Ishikawa (cell line): ENCODE measurements around the gene CAPZB.

ENCODE experiments used
- CREB1 ChIP-seq: IDR thresholded peaks from 2 replicates; pipeline ENCODE4 v1.6.1; 2012; ENCODE audit warnings: low read depth
- TAF1 ChIP-seq: IDR thresholded peaks from 2 replicates; pipeline ENCODE4 v1.6.1; 2012; ENCODE audit warnings: low read depth, mild to moderate bottlenecking
- TCF12 ChIP-seq: IDR thresholded peaks from 2 replicates; pipeline ENCODE4 v1.6.1; 2012; ENCODE audit warnings: low read depth

DNA sequence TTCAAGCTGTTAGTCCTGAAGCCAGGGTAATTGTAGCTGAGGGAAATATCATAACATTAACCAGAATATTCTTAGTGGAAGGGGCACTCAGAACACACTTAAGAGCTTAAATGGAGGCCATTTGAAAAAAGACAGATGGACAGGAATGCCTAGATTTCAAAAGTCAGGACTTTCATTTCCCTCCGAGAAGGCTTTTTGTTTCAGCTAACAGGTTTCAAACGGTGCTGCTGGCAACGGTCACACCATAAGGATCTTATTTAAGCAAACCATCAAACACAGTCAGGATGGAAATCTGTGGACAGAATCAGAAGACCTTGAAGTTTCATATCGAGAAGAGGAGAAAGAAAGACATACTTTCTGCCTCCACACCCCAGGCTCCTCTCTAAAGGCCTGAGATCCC lies 103.1 kb downstream of the CAPZB start:
- no peak for TF ChIP-seq CREB1
- no peak for TF ChIP-seq TAF1
- TF ChIP-seq TCF12: no peak
